SJCRH30 (cell line): Measurements from ENCODE around the gene MMP27. TPM values are rescaled to one million over a fixed set of nuclear protein-coding genes. Genes with fewer than 3 reads are reported as not detected.
A peak's percentile ranks its signal among the peaks of the same experiment; 100 is the strongest.

Source experiments
- DNase-seq, 2 experiments: peaks; one replicate each; pipeline ENCODE4 v3.0.0-alpha.2; 2015 to 2020
- H3K27ac ChIP-seq: fragments of 250-450 bp; sonication (Bioruptor Pico); 2 replicates; pipeline ENCODE4 v1.5.1; 2020; ENCODE audit warnings: mild to moderate bottlenecking, moderate library complexity
- H3K27me3 ChIP-seq: fragments of 250-450 bp; sonication (Bioruptor Pico); 2 replicates; pipeline ENCODE4 v1.5.1; 2020; ENCODE audit warnings: mild to moderate bottlenecking, moderate library complexity
- H3K36me3 ChIP-seq: fragments of 250-450 bp; sonication (Bioruptor Pico); 2 replicates; pipeline ENCODE4 v1.5.1; 2020; ENCODE audit warnings: mild to moderate bottlenecking, moderate library complexity
- H3K4me1 ChIP-seq: fragments of 250-450 bp; sonication (Bioruptor Pico); 2 replicates; pipeline ENCODE4 v1.5.1; 2020; ENCODE audit warnings: mild to moderate bottlenecking, moderate library complexity
- H3K4me3 ChIP-seq: fragments of 250-450 bp; sonication (Bioruptor Pico); 2 replicates; pipeline ENCODE4 v1.5.1; 2020; ENCODE audit warnings: mild to moderate bottlenecking, moderate library complexity
- H3K9me3 ChIP-seq: fragments of 250-450 bp; sonication (Bioruptor Pico); replicated peaks from 2 replicates; pipeline ENCODE4 v1.5.1; 2020; ENCODE audit warnings: mild to moderate bottlenecking, moderate library complexity
- total RNA-seq: library from RNA; depleted of rRNA; stranded (reverse); fragments of >200 nt; shearing (Covaris generic); gene quantifications from 2 replicates; pipeline ENCODE4 v1.2.3, GENCODE V29; 2014

MMP27 gene
- total RNA-seq, 1 experiment from 2014 or later, result not detected

- no peaks in the 10 kb centered on the region for H3K27me3 ChIP-seq
Observed at GRCh38 chr11:102717280-102717679, 11.7 kb upstream of the MMP27 start.

GRCh38 chr11:102716527-102716926, 11.0 kb upstream of the MMP27 start:
- Histone ChIP-seq H3K27ac (no peak overlapping the region), H3K36me3 (no peaks in the 10 kb centered on the region), H3K9me3 (no peaks in the 10 kb centered on the region), H3K4me1 (no peaks in the 10 kb centered on the region), H3K27me3 (no peaks in the 10 kb centered on the region), H3K4me3 (no peak overlapping the region)
- no peak for DNase-seq

More at GRCh38 chr11:102717280-102717679, 11.7 kb upstream of the MMP27 start:
- Histone ChIP-seq H3K27ac (no peak overlapping the region), H3K4me3 (no peak overlapping the region), H3K9me3 (no peaks in the 10 kb centered on the region), H3K36me3 (no peaks in the 10 kb centered on the region), H3K4me1 (no peaks in the 10 kb centered on the region)
- no peak for DNase-seq

- H3K4me1 ChIP-seq, result no peaks in the 10 kb centered on the region
- H3K36me3 ChIP-seq, result no peaks in the 10 kb centered on the region
- no peak overlapping the region for H3K27ac ChIP-seq
- H3K4me3 ChIP-seq, result no peak overlapping the region
- H3K27me3 ChIP-seq, result no peaks in the 10 kb centered on the region
- DNase-seq, result no peak
- no peaks in the 10 kb centered on the region for H3K9me3 ChIP-seq
Observed at GRCh38 chr11:102712137-102712536, 6.6 kb upstream of the MMP27 start.

DNA sequence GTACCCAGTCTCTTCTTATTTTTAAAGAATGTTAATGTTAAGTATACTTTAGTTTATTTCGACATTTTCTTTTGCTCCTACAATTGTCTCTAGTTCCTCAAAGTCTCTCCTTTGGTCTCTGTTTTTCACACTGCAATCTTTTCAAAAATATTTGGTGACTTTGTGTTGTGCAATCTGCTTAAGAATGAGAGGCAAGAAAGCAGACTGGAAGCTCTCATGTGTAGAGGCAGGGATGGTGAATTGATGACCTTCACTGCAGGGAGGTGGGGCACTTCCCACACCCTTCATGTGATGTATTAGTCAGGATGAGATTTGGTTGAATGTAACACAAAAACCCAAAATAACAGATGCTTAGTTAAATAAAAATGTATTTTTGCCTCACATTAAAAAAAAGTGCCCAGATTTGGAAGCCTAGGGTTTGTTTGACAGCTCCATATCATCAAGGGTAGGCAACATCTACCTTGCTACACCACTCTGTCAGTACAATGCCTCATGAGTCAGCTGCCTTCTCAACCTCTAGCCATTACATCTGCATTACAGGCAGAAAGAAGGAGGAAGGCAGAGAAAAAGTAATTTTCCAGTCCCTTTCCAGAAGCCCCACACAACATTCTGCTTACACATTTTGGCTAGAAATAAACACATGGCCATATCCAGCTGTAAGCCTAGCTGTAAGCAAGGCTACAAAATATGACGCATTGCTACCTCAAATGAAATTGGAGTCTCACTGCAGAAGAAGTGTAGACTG, 3.8 kb upstream of the MMP27 start:
- no peak for DNase-seq

DNA sequence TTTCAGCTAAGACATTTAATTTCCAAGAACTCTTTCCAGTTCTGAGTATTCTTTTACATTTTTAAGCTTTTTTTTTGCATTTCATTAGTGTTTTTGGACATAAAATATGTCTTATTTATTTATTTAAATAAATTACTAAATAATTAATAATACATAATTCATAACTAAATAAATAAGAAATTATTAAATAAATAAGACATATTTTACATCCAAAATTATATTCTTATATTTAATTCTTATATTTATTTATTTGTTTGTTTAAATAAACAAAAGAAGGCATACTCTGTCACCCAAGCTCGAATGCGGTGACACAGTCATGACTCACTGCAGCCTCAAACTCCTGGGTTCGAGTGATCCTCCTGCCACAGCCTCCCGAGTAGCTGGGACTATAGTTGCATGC, 3.1 kb upstream of the MMP27 start:
- no peak for DNase-seq
- Histone ChIP-seq H3K9me3 (no peaks in the 10 kb centered on the region), H3K27me3 (no peaks in the 10 kb centered on the region), H3K36me3 (no peaks in the 10 kb centered on the region), H3K4me3 (no peak overlapping the region), H3K27ac (no peak overlapping the region), H3K4me1 (no peaks in the 10 kb centered on the region)

More for the DNA sequence above, 3.8 kb upstream of the MMP27 start:
- Histone ChIP-seq H3K36me3 (no peaks in the 10 kb centered on the region), H3K27ac (no peak overlapping the region), H3K4me3 (no peak overlapping the region), H3K9me3 (no peaks in the 10 kb centered on the region), H3K27me3 (no peaks in the 10 kb centered on the region), H3K4me1 (no peaks in the 10 kb centered on the region)

GRCh38 chr11:102704841-102705240, 728 bp downstream of the MMP27 start:
- Histone ChIP-seq H3K36me3 (no peaks in the 10 kb centered on the region), H3K27ac (no peak overlapping the region), H3K4me1 (no peaks in the 10 kb centered on the region), H3K9me3 (no peaks in the 10 kb centered on the region), H3K27me3 (no peaks in the 10 kb centered on the region), H3K4me3 (no peak overlapping the region)
- DNase-seq, result no peak

GRCh38 chr11:102703826-102704493, 1.6 kb downstream of the MMP27 start:
- Histone ChIP-seq H3K27me3 (no peaks in the 10 kb centered on the region), H3K4me1 (no peaks in the 10 kb centered on the region), H3K27ac (no peak overlapping the region), H3K36me3 (no peaks in the 10 kb centered on the region), H3K4me3 (no peak overlapping the region), H3K9me3 (no peaks in the 10 kb centered on the region)
- no peak for DNase-seq

GRCh38 chr11:102695201-102695600, 10.4 kb downstream of the MMP27 start:
- no peaks in the 10 kb centered on the region for H3K9me3 ChIP-seq
- no peak overlapping the region for H3K4me3 ChIP-seq
- no peak overlapping the region for H3K27ac ChIP-seq
- H3K27me3 ChIP-seq, result no peaks in the 10 kb centered on the region
- DNase-seq, result no peak
- H3K36me3 ChIP-seq, result no peaks in the 10 kb centered on the region
- H3K4me1 ChIP-seq, result no peaks in the 10 kb centered on the region

DNA sequence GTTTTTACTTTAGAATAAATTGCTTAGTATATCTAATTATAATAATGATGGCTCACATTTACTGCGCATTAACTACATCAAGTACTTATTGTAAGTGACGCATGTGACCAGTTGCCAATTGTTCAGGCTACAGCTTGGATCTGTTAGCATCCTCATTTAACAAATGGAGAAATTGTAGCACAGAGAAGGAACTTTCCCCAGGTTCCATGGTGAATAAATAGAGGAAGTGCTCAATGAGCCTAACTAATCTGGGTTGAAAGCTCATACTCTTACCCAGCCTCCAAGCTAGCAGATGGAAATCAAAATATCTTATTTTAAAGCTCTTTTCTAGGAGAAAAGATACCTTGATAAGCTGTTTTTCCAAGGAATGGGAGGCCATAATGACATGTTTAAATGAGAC, 19.8 kb downstream of the MMP27 start:
- Histone ChIP-seq H3K36me3 (no peaks in the 10 kb centered on the region), H3K27ac (peak overlapping the region; percentile 65), H3K27me3 (no peaks in the 10 kb centered on the region), H3K4me3 (no peak overlapping the region), H3K9me3 (no peaks in the 10 kb centered on the region), H3K4me1 (peaks cover 9% of the 10 kb centered on the region)
- peak in 1 of 2 experiments; percentile 32 for DNase-seq

DNA sequence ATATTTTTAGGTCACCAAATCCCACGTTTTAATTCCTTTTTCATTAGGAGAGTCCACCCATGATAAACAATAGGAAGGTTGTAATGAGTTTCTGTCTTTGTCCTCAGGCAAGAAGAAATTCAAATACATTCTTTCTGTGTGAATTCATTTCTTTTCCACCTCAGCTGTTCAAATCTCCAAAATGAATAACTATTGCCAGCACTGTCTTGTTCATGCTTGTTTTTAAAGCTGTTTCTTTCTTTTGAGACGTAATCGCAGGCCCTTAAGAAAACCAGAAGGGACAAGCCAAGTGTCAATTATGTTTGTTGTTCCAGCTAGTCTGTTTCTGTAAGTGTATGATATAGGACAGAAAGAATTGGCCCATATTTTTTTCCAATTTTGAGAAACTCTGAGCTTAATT, 20.2 kb downstream of the MMP27 start:
- Histone ChIP-seq H3K27ac (peak overlapping the region; percentile 65), H3K4me1 (peaks cover 9% of the 10 kb centered on the region), H3K4me3 (no peak overlapping the region), H3K36me3 (no peaks in the 10 kb centered on the region), H3K9me3 (no peaks in the 10 kb centered on the region), H3K27me3 (no peaks in the 10 kb centered on the region)
- peak in 1 of 2 experiments; percentile 44 for DNase-seq

DNA sequence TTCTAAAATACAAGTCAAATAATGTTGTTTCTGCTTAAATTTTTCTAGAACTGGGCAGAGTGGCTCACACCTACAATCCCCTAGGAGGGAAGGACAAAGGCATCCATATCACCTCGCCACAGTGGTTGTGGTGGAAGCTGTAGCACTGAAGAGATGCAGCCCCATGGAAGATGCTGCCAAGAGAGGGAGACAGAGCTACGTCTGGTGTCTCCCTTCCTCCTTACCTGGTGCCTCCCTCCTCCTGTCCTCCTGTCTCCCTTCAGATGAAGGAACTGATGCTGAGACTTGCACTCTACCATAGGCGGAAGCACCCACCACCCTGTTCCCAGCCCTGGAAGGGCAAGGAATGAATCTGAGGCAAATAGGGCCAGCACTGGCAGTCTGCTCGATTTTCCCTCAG, 22.3 kb downstream of the MMP27 start:
- H3K27me3 ChIP-seq, result no peaks in the 10 kb centered on the region

DNA sequence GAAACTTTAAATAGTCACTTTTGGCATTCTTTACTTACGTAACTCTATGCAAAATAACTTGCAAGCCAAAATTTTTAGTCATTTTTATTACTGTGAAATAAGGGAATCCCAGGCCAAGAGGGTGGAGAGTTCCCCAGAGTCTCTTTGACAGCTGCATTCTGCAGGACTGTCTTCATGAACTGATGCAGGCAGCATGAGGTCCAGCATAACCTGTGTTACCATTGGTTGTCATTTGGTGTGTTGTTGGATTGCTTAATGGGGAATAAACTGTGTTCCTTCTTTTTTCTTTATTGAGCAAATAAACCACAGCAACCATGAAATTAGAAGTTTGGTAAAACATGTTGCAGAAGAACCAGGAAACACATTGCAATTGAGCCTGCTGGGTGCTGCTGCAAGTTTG, 24.6 kb downstream of the MMP27 start:
- no peak overlapping the region for H3K4me3 ChIP-seq
- no peak overlapping the region for H3K27ac ChIP-seq
- no peak for DNase-seq
- no peaks in the 10 kb centered on the region for H3K36me3 ChIP-seq
- H3K4me1 ChIP-seq, result peaks cover 13% of the 10 kb centered on the region
- H3K27me3 ChIP-seq, result no peaks in the 10 kb centered on the region
- H3K9me3 ChIP-seq, result no peaks in the 10 kb centered on the region

More for the DNA sequence above, 22.3 kb downstream of the MMP27 start:
- Histone ChIP-seq H3K4me3 (no peak overlapping the region), H3K4me1 (peaks cover 9% of the 10 kb centered on the region), H3K9me3 (no peaks in the 10 kb centered on the region), H3K36me3 (no peaks in the 10 kb centered on the region), H3K27ac (no peak overlapping the region)
- DNase-seq, result no peak

- H3K27me3 ChIP-seq, result no peaks in the 10 kb centered on the region
- no peaks in the 10 kb centered on the region for H3K36me3 ChIP-seq
- H3K4me3 ChIP-seq, result no peak overlapping the region
- H3K4me1 ChIP-seq, result peaks cover 5% of the 10 kb centered on the region; the same call in 1 of the 2 replicates
- DNase-seq, result no peak
- no peaks in the 10 kb centered on the region for H3K9me3 ChIP-seq
- no peak overlapping the region for H3K27ac ChIP-seq
Observed at GRCh38 chr11:102678022-102678421, 27.5 kb downstream of the MMP27 start.

DNA sequence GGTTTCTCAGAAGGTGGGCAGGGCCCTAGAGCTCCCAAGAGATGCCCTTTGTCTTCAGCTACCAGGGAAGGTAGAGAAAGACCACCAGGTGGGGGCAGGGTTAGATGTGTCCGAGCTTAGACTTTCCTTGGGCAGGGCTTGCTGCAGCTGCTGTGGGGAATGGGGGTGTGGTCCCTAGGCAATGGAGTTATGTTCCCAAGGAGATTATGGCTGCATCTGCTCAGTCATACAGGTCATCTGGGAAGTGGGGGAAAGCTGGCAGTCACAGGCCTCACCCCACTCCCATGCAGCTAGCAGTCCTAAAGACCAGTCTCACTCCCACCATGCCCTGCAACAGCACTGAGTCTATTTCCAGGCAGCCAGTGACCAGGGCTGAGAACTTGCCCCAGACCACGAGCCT, 29.5 kb downstream of the MMP27 start:
- no peaks in the 10 kb centered on the region for H3K27me3 ChIP-seq
- DNase-seq, result peak; percentile 52 to 62
- no peaks in the 10 kb centered on the region for H3K36me3 ChIP-seq
- H3K4me1 ChIP-seq, result peaks cover 5% of the 10 kb centered on the region; the same call in 1 of the 2 replicates
- H3K9me3 ChIP-seq, result no peaks in the 10 kb centered on the region
- no peak overlapping the region for H3K27ac ChIP-seq
- H3K4me3 ChIP-seq, result no peak overlapping the region

DNA sequence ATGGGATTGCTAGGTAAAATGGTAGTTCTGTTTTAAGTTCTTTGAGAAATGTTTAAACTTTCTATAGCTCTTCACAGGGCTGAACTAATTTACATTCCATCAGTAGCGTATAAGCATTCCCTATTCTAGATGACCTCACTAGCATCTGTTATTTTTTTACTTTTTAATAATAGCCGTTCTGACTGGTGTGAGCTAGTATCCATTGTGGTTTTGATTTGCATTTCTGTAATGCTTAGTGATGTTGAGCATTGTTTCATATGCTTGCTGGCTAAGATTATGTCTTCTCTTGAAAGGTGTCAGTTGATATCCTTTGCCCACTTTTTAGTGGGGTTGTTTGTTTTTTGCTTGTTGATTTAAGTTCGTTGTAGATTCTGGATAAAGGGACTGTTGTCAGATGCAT, 35.9 kb downstream of the MMP27 start:
- no peaks in the 10 kb centered on the region for H3K9me3 ChIP-seq
- H3K36me3 ChIP-seq, result no peaks in the 10 kb centered on the region
- no peak overlapping the region for H3K27ac ChIP-seq
- H3K4me1 ChIP-seq, result no peaks in the 10 kb centered on the region
- no peak overlapping the region for H3K4me3 ChIP-seq
- DNase-seq, result no peak
- H3K27me3 ChIP-seq, result no peaks in the 10 kb centered on the region; the same call in 1 of the 2 replicates
